ENCODE results near the gene SETD2. TPM values are rescaled to one million over a fixed set of nuclear protein-coding genes. Genes with fewer than 3 reads are reported as not detected.

The SETD2 gene
- total and polyA plus RNA-seq, 9 of the 15 experiments (the other 6 are each of a cell fraction or from before 2014, with no cell fraction given) = 8.2 to 44.0 (median 33.6) TPM

- TF ChIP-seq CCAR2 (IDR thresholded peaks at IDR 0.05; ENCODE audit: low read depth, low read length) (no peak), SUPT5H (IDR thresholded peaks at IDR 0.05) (no peak), ZBTB17 (CRISPR knock-in tag; IDR thresholded peaks at IDR 0.05) (0 out of 2 replicates have a peak, but pooled peaks have one; percentile 41), ZNF263 (CRISPR knock-in tag; IDR thresholded peaks at IDR 0.05; ENCODE audit: borderline replicate concordance) (peak; percentile 37; the same call in 1 of the 2 replicates), ARNT (IDR thresholded peaks at IDR 0.05) (no peak), LARP7 (IDR thresholded peaks at IDR 0.05) (no peak), IFI16 (CRISPR knock-in tag; IDR thresholded peaks at IDR 0.05) (no peak), ZNF41 (CRISPR knock-in tag; conservative IDR thresholded peaks at IDR 0.05) (no peak), NRF1 (conservative IDR thresholded peaks at IDR 0.05 in 1 of 2, IDR thresholded peaks at IDR 0.05 in 1 of 2) (no peak), ZNF134 (CRISPR knock-in tag; conservative IDR thresholded peaks at IDR 0.05) (no peak), JUNB (CRISPR knock-in tag; conservative IDR thresholded peaks at IDR 0.05) (no peak), TGIF2 (CRISPR knock-in tag; IDR thresholded peaks at IDR 0.05) (no peak), ZNF282 (CRISPR knock-in tag; IDR thresholded peaks at IDR 0.05) (no peak), UBTF (IDR thresholded peaks at IDR 0.05; ENCODE audit: borderline replicate concordance in 1 of 2, low read depth in 2 of 2, low read length in 2 of 2) (no peak), SMC3 (conservative IDR thresholded peaks at IDR 0.05; ENCODE audit: insufficient read depth, low read depth, low read length) (peak; percentile 98), ZNF583 (CRISPR knock-in tag; IDR thresholded peaks at IDR 0.05) (no peak), CREM (IDR thresholded peaks at IDR 0.05; ENCODE audit: low read depth) (peak; percentile 77), KAT7 (CRISPR knock-in tag; IDR thresholded peaks at IDR 0.05; ENCODE audit: borderline replicate concordance) (no peak; the same call in 1 of the 2 replicates), ZNF23 (CRISPR knock-in tag; IDR thresholded peaks at IDR 0.05) (no peak), ZNF384 (IDR thresholded peaks at IDR 0.05; ENCODE audit: low read depth, low read length) (no peak), SREBF2 (CRISPR knock-in tag; IDR thresholded peaks at IDR 0.05) (no peak), TCF3 (CRISPR knock-in tag; IDR thresholded peaks at IDR 0.05) (no peak), NONO (IDR thresholded peaks at IDR 0.05; ENCODE audit: low read depth in 2 of 2, low read length in 1 of 2) (no peak), CTCF (IDR thresholded peaks at IDR 0.05 in 2 of 3, conservative IDR thresholded peaks at IDR 0.05 in 1 of 3; ENCODE audit: insufficient read depth in 2 of 3, low read depth in 1 of 3, low read length in 3 of 3) (peak; percentile 91 to 96 (median 95))
These were observed 165.6 kb downstream of the SETD2 start (continued) for GRCh38 chr3:46998121-46998851.
